CD4-positive, alpha-beta T cell (primary cell): Measurements from ENCODE around the gene ATP1B1. TPM values are rescaled to one million over a fixed set of nuclear protein-coding genes. Genes with fewer than 3 reads are reported as not detected.

Experiments used
- ATAC-seq: fragments of 200-7000 bp; cut with Tn5 transposase; one replicate; pipeline ENCODE4 v1.10.0; 2022; ENCODE audit warnings: mild to moderate bottlenecking; ENCODE audit not compliant: poor library complexity
- CTCF ChIA-PET: fragments of 350-600 bp; sonication (Branson Sonifier 250); formaldehyde crosslinking; loops from one replicate; lab custom pipeline; 2021; ENCODE audit warnings: antibody characterized with exemption, inconsistent platforms; lab: Charles Lee
- POLR2A ChIA-PET: fragments of 350-600 bp; sonication (Branson Sonifier 250); formaldehyde crosslinking; loops from one replicate; lab custom pipeline; 2021; ENCODE audit warnings: antibody characterized with exemption, inconsistent platforms; lab: Charles Lee
- DNase-seq, 14 experiments: peaks; one replicate each; pipeline ENCODE4 v3.0.0-alpha.2; 2013 to 2020; ENCODE audit warnings: mixed read lengths in 2 of 14
- H3K27ac ChIP-seq, 2 donors: one replicate each; pipeline versions ENCODE4 v1.5.1 to v1.7.0; 2013; ENCODE audit warnings: low read length in 2 of 2, low read depth in 1 of 2, mild to moderate bottlenecking in 1 of 2
- H3K27me3 ChIP-seq, 2 experiments: 1 replicate in 1 of 2; 2 replicates in 1 of 2; pipeline versions ENCODE4 v1.6.1 to v1.7.0; 2013; ENCODE audit warnings: low read length in 2 of 2, control low read depth in 1 of 2, mild to moderate bottlenecking in 1 of 2, moderate library complexity in 1 of 2; ENCODE audit not compliant: insufficient read depth in 2 of 2, control insufficient read depth in 1 of 2
- H3K36me3 ChIP-seq: one replicate; pipeline ENCODE4 v1.6.1; 2013; ENCODE audit warnings: low read length, control low read depth; ENCODE audit not compliant: insufficient read depth
- H3K4me1 ChIP-seq: one replicate; pipeline ENCODE4 v1.6.1; 2013; ENCODE audit warnings: low read length, control low read depth; ENCODE audit not compliant: insufficient read depth
- H3K4me3 ChIP-seq: one replicate; pipeline ENCODE4 v1.5.1; 2013; ENCODE audit warnings: mild to moderate bottlenecking, low read length, moderate library complexity
- H3K9me3 ChIP-seq, 2 experiments: 1 replicate in 1 of 2; 2 replicates in 1 of 2; pipeline versions ENCODE4 v1.6.1 to v1.7.0; 2013; ENCODE audit warnings: low read length in 2 of 2, mild to moderate bottlenecking in 2 of 2, control low read depth in 1 of 2, moderate library complexity in 1 of 2; ENCODE audit not compliant: control insufficient read depth in 1 of 2, insufficient read depth in 1 of 2
- H3K27ac Mint-ChIP-seq: one replicate; pipeline ENCODE4 v1.8.0; 2020; ENCODE audit warnings: mixed read lengths
- H3K27me3 Mint-ChIP-seq: one replicate; pipeline ENCODE4 v1.8.0; 2021; ENCODE audit warnings: mixed read lengths
- H3K36me3 Mint-ChIP-seq: one replicate; pipeline ENCODE4 v1.8.0; 2021; ENCODE audit warnings: low read depth, mixed read lengths
- H3K4me1 Mint-ChIP-seq: one replicate; pipeline ENCODE4 v1.8.0; 2021; ENCODE audit warnings: low read depth, mixed read lengths
- H3K4me3 Mint-ChIP-seq: one replicate; pipeline ENCODE4 v1.8.0; 2020; ENCODE audit warnings: mild to moderate bottlenecking, mixed read lengths
- H3K9me3 Mint-ChIP-seq: one replicate; pipeline ENCODE4 v1.8.0; 2020; ENCODE audit warnings: mixed read lengths
- CTCF ChIP-seq: fragments of 200-600 bp; IDR thresholded peaks from one replicate; pipeline ENCODE4 v1.8.0; 2022; ENCODE audit warnings: antibody characterized with exemption, mild to moderate bottlenecking
- intact Hi-C, 2 experiments: fragments of 100-400 bp; cut with DNase I in 1 of 2; cut with micrococcal nuclease in 1 of 2; formaldehyde crosslinking; loops; one replicate each; pipeline versions ENCODE4 v1.15.1 to v1.9.0; 2023 to 2025; cut with DNase I, micrococcal nuclease
- total RNA-seq, 174 experiments: library from RNA in 2 of 174; stranded (reverse) in 2 of 174; gene quantifications; one replicate each; pipeline ENCODE4 v1.2.3 and lab custom pipeline; 2021 to 2026

Gene ATP1B1
- total RNA-seq, 2 experiments from 2014 or later = 3.5 to 4.5 TPM

- no peaks in the 10 kb centered on the region for H3K9me3 Mint-ChIP-seq
These were observed 22.8 kb downstream of the ATP1B1 start for GRCh38 chr1:169129109-169129784.

DNA sequence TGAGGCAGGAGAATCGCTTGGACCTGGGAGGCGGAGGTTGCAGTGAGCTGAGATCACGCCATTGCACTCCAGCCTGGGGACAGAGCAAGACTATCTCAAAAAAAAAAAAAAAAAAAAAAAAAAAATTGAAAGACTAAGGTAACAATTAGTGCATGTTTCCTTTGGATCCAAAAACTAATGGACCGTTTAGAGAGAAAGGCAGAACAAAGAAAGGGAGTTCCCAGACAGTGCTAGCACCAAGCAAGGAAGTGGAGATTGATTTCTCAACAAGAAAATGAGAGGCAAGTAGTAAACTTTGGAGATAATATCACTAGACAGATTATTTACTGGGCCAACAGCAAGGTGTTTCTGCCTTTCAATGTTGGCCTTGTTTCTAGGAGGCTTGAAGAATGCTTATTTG, 24.2 kb downstream of the ATP1B1 start:
- H3K27me3 ChIP-seq = no peaks in the 10 kb centered on the region
- DNase-seq (no peak), ATAC-seq (no peak)
- ChIA-PET POLR2A (no interaction called here), CTCF (interaction anchor here (0.6 kb wide), 2 partner anchors 59 to 668 kb away, joined by 3 read pairs; no protein-coding TSS in a partner anchor)
- no peaks in the 10 kb centered on the region for H3K36me3 ChIP-seq
- H3K4me1 ChIP-seq = no peaks in the 10 kb centered on the region
- Mint-ChIP-seq H3K9me3 (no peaks in the 10 kb centered on the region), H3K27ac (no peak overlapping the region), H3K27me3 (no peaks in the 10 kb centered on the region), H3K36me3 (no peaks in the 10 kb centered on the region), H3K4me1 (no peaks in the 10 kb centered on the region), H3K4me3 (no peak overlapping the region)
- intact Hi-C loops = no loop called here
- TF ChIP-seq CTCF = no peak
- no peak overlapping the region for H3K27ac ChIP-seq
- no peaks in the 10 kb centered on the region for H3K9me3 ChIP-seq
- H3K4me3 ChIP-seq = no peak overlapping the region

More at GRCh38 chr1:169129109-169129784, 22.8 kb downstream of the ATP1B1 start:
- Histone ChIP-seq H3K9me3 (no peaks in the 10 kb centered on the region), H3K27ac (no peak overlapping the region), H3K27me3 (no peaks in the 10 kb centered on the region), H3K36me3 (no peaks in the 10 kb centered on the region), H3K4me1 (no peaks in the 10 kb centered on the region), H3K4me3 (no peak overlapping the region)
- Mint-ChIP-seq H3K4me3 (no peak overlapping the region), H3K4me1 (no peaks in the 10 kb centered on the region), H3K36me3 (no peaks in the 10 kb centered on the region), H3K27me3 (no peaks in the 10 kb centered on the region), H3K27ac (no peak overlapping the region)
- no peak for DNase-seq
- CTCF ChIA-PET = no interaction called here
- intact Hi-C loops = no loop called here
- TF ChIP-seq CTCF = no peak
- POLR2A ChIA-PET = no interaction called here
- ATAC-seq = no peak

DNA sequence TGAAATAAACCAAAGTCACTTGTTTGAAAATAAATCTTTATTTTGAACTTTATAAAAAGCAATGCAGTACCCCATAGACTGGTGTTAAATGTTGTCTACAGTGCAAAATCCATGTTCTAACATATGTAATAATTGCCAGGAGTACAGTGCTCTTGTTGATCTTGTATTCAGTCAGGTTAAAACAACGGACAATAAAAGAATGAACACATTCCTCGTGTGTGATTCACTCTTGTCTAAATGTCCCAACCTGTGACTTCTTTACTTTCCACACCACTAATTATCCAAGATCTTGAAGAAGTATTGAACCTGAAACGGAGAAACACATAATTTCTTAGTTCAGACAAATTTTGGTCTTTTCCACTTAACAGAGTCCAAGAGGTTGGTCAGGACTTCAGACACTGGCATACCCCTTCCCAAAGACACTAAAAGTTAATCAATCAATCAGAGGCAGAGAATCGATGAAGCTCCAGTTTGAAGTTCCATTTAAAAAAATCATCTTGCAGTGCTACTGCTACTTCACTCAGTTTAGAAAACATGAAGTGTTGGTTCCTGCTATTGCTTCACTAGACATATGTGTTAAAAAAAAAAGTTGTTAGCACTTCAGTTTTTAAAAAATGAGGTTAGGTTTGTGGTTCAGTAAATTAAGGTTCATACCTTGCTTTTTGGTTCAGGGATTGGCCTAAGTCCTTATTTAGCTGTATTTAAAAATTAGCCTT, 26.2 kb downstream of the ATP1B1 start:
- intact Hi-C loops = no loop called here
- H3K4me3 ChIP-seq = no peak overlapping the region
- H3K4me3 Mint-ChIP-seq = no peak overlapping the region
- POLR2A ChIA-PET = no interaction called here
- DNase-seq (no peak), ATAC-seq (no peak)
- H3K27me3 ChIP-seq = no peaks in the 10 kb centered on the region
- CTCF ChIA-PET = no interaction called here
- no peaks in the 10 kb centered on the region for H3K27me3 Mint-ChIP-seq
- H3K27ac ChIP-seq = no peak overlapping the region
- no peaks in the 10 kb centered on the region for H3K9me3 Mint-ChIP-seq
- no peaks in the 10 kb centered on the region for H3K4me1 Mint-ChIP-seq
- no peaks in the 10 kb centered on the region for H3K36me3 Mint-ChIP-seq
- H3K9me3 ChIP-seq = no peaks in the 10 kb centered on the region
- no peaks in the 10 kb centered on the region for H3K4me1 ChIP-seq
- no peak overlapping the region for H3K27ac Mint-ChIP-seq
- no peaks in the 10 kb centered on the region for H3K36me3 ChIP-seq
- no peak for TF ChIP-seq CTCF
